ENCODE data around the gene MOSMO. TPM values are rescaled to one million over a fixed set of nuclear protein-coding genes. Genes with fewer than 3 reads are reported as not detected.
"Not testable (repeated sequence)": the region's sequence is repeated elsewhere in the genome, so short reads cannot be mapped to it uniquely, and the experiment has no call there.

Gene MOSMO
- total RNA-seq, 2 donors from 2014 or later = 6.2 to 8.6 TPM

DNA sequence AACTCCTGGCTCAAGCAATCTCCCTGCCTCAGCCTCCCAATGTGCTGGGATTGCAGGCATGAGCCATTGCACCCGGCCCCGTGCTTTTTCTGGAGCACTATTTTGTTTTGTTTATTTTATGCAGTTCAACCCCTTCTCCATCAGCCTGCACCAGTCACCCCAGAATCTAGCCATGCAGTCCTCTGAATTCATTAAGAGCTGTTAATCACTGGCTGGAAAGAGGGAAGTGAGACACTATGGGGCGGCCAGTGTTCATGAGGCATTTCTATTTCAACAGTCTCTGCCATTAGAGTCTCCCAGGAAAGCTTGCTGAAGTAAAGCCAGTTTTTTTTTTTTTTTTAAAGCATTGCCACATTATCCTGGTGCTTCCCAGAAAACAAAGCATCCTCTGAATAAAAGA is 86.1 kb downstream of the MOSMO start:
- ATAC-seq = no peak
- H3K9me3 ChIP-seq (ENCODE audit: control insufficient read depth, low read length, poor library complexity, severe bottlenecking) = no peaks in the 10 kb centered on the region
- Mint-ChIP-seq H3K36me3 (ENCODE audit: low read depth) (peaks cover 3% of the 10 kb centered on the region), H3K4me3 (no peak overlapping the region), H3K27ac (no peak overlapping the region), H3K4me1 (peaks cover 6% of the 10 kb centered on the region), H3K27me3 (peaks cover 22% of the 10 kb centered on the region)
- no peak for DNase-seq

DNA sequence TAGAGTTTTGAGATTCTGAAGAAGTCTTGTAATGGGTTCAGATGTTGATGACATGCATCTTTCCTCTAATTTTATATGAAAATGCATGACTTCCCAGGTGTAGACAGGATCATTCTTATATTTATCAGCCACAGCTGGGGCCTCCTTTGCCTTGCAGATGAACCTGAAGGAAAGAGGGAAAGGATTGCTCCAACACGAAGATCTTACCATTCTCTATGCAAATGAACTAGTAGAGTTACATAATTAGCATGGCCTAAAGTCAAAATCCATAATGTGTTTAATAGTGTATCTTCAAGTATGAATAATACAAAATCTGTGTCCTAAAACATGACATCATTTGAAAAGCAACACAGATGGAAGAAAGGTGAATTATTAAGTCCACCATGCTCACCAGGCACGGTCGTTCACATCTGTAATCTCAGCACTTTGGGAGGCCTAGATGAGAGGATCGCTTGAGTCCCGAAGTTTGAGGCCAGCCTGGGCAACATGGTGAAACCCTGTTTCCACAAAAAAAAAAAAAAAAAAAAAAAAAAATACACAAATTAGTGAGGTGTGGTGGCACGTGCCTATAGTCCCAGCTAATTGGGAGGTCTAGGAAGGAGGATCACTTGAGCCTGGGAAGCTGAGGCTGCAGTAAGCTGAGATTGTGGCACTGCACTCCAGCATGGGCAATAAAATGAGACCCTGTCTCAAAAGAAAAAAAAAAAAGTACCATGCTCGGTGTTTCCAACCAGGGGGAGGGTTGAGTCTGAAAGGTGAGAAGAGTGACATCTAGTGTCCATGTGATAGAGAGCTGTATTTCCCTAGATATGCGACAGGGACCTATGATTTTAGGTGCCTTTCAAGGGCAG is 90.7 kb downstream of the MOSMO start:
- H3K27me3 Mint-ChIP-seq = peaks cover 14% of the 10 kb centered on the region
- H3K4me1 Mint-ChIP-seq = peaks cover 6% of the 10 kb centered on the region
- no peak for DNase-seq
- H3K9me3 ChIP-seq (ENCODE audit: control insufficient read depth, low read length, poor library complexity, severe bottlenecking) = no peaks in the 10 kb centered on the region
- no peak overlapping the region for H3K4me3 Mint-ChIP-seq
- H3K27ac Mint-ChIP-seq = peak overlapping the region; percentile 29
- peak; percentile 83 for ATAC-seq
- peaks cover 3% of the 10 kb centered on the region for H3K36me3 Mint-ChIP-seq (ENCODE audit: low read depth)

DNA sequence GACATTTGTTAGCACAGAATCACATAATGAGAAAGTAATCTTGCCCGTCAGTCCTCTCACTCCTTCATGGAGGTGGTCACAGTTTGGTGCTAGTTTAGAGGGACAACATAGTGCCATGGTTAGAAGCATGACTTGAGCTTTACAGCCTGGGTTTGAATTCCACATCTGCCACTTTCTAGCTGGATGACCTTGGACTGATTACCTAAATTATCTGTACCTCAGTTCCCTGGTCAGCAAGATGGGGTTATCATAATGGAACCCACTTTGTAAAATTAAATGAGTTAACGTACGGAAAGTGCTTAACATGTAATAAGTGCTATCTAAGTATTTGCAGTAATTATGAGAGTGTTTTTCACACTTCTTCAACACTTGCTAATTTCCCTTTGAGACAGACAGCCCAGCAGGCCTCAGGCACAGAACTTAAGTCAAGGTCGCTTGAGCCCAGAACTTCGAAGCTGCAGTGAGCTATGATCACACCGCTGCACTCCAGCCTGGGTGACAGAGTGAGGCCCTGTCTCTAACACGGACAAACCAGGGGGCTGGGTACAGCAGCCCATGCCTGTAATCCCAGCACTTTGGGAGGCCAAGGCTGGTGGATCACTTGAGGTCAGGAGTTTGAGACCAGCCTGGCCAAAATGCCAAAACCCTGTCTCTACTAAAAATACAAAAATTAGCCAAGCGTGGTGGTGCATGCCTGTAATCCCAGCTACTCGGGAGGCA is 91.5 kb downstream of the MOSMO start:
- ATAC-seq = no peak
- no peaks in the 10 kb centered on the region for H3K9me3 ChIP-seq (ENCODE audit: control insufficient read depth, low read length, poor library complexity, severe bottlenecking)
- Mint-ChIP-seq H3K27ac (peak overlapping the region; percentile 29), H3K27me3 (peaks cover 14% of the 10 kb centered on the region), H3K36me3 (ENCODE audit: low read depth) (peaks cover 3% of the 10 kb centered on the region), H3K4me3 (no peak overlapping the region), H3K4me1 (peaks cover 6% of the 10 kb centered on the region)
- DNase-seq = no peak

- DNase-seq = no peak
- no peak overlapping the region for H3K27ac Mint-ChIP-seq
- peaks cover 3% of the 10 kb centered on the region for H3K36me3 Mint-ChIP-seq (ENCODE audit: low read depth)
- H3K9me3 ChIP-seq (ENCODE audit: control insufficient read depth, low read length, poor library complexity, severe bottlenecking) = no peaks in the 10 kb centered on the region
- H3K27me3 Mint-ChIP-seq = peaks cover 15% of the 10 kb centered on the region
- no peak overlapping the region for H3K4me3 Mint-ChIP-seq
- H3K4me1 Mint-ChIP-seq = peaks cover 9% of the 10 kb centered on the region
- ATAC-seq = no peak
Measured at GRCh38 chr16:22103441-22103840, 95.5 kb downstream of the MOSMO start.

GRCh38 chr16:22109258-22109898 is 101.5 kb downstream of the MOSMO start:
- no peak overlapping the region for H3K27ac Mint-ChIP-seq
- peaks cover 3% of the 10 kb centered on the region for H3K36me3 Mint-ChIP-seq (ENCODE audit: low read depth)
- DNase-seq = no peak
- no peak overlapping the region for H3K4me3 Mint-ChIP-seq
- no peak for ATAC-seq
- peaks cover 21% of the 10 kb centered on the region for H3K27me3 Mint-ChIP-seq
- no peaks in the 10 kb centered on the region for H3K9me3 ChIP-seq (ENCODE audit: control insufficient read depth, low read length, poor library complexity, severe bottlenecking)
- H3K4me1 Mint-ChIP-seq = peaks cover 5% of the 10 kb centered on the region

GRCh38 chr16:22111629-22112028 is 103.7 kb downstream of the MOSMO start:
- not testable (repeated sequence) for ATAC-seq
- peaks cover 10% of the 10 kb centered on the region for H3K27me3 Mint-ChIP-seq

GRCh38 chr16:22116095-22116700 is 108.3 kb downstream of the MOSMO start:
- H3K27ac Mint-ChIP-seq = no peak overlapping the region
- H3K9me3 ChIP-seq (ENCODE audit: control insufficient read depth, low read length, poor library complexity, severe bottlenecking) = no peaks in the 10 kb centered on the region
- H3K27me3 Mint-ChIP-seq = no peaks in the 10 kb centered on the region
- no peak for ATAC-seq
- no peak for DNase-seq
- peaks cover 5% of the 10 kb centered on the region for H3K4me1 Mint-ChIP-seq
- H3K4me3 Mint-ChIP-seq = no peak overlapping the region
- H3K36me3 Mint-ChIP-seq (ENCODE audit: low read depth) = peaks cover 4% of the 10 kb centered on the region

More at GRCh38 chr16:22111629-22112028, 103.7 kb downstream of the MOSMO start:
- H3K27ac Mint-ChIP-seq; DNase-seq; H3K4me3 Mint-ChIP-seq; H3K36me3 Mint-ChIP-seq (ENCODE audit: low read depth); H3K9me3 ChIP-seq (ENCODE audit: control insufficient read depth, low read length, poor library complexity, severe bottlenecking); H3K4me1 Mint-ChIP-seq: not testable (repeated sequence)

DNA sequence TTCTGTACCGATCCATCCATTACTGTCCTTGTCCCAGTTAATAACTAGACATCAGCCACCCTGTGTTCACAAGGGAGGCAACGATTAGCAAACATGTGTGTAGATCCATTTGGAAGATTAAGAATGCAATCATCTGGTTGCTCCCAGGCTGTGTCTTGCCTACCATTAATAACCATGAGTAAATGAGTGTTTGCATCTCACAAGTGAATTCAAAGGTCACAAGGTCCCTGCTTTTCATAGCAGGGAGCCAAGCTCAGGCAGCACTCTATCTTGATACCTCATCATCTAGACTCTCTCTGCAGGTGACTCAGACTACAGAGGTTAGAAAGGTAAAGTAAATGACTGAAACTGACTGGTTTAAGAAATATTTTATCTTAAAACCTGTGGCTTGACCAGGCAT is 109.7 kb downstream of the MOSMO start:
- no peak for DNase-seq
- no peak overlapping the region for H3K27ac Mint-ChIP-seq
- peaks cover 4% of the 10 kb centered on the region for H3K36me3 Mint-ChIP-seq (ENCODE audit: low read depth)
- H3K4me1 Mint-ChIP-seq = peaks cover 5% of the 10 kb centered on the region
- H3K4me3 Mint-ChIP-seq = no peak overlapping the region
- H3K9me3 ChIP-seq (ENCODE audit: control insufficient read depth, low read length, poor library complexity, severe bottlenecking) = no peaks in the 10 kb centered on the region
- H3K27me3 Mint-ChIP-seq = no peaks in the 10 kb centered on the region
- ATAC-seq = no peak

DNA sequence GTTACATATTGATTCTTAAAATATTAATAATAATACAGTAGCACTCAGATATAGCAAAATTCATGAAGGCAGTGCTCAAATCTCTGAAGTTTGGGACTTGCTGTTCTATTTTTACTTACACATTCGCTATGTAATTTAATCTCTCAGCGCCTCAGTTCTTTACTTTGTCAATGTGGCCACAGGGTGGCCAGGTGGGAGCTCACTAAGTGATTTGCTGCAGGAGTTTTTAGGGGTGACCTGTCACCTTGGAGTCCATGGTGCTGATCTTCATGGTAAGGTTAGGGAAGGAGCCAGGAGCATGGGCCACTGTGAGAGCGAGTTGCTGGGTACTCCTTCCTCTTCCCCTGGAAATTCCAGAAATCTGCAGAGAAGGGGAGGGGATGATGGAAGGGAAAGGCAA is 112.5 kb downstream of the MOSMO start:
- DNase-seq = no peak
- Mint-ChIP-seq H3K4me1 (peaks cover 5% of the 10 kb centered on the region), H3K27ac (no peak overlapping the region), H3K4me3 (no peak overlapping the region), H3K27me3 (no peaks in the 10 kb centered on the region), H3K36me3 (ENCODE audit: low read depth) (peaks cover 4% of the 10 kb centered on the region)
- no peaks in the 10 kb centered on the region for H3K9me3 ChIP-seq (ENCODE audit: control insufficient read depth, low read length, poor library complexity, severe bottlenecking)
- no peak for ATAC-seq

GRCh38 chr16:22122239-22122638 is 114.3 kb downstream of the MOSMO start:
- DNase-seq (no peak), ATAC-seq (no peak)
- H3K4me3 Mint-ChIP-seq = no peak overlapping the region
- no peaks in the 10 kb centered on the region for H3K36me3 Mint-ChIP-seq (ENCODE audit: low read depth)
- H3K27ac Mint-ChIP-seq = no peak overlapping the region
- no peaks in the 10 kb centered on the region for H3K4me1 Mint-ChIP-seq
- H3K27me3 Mint-ChIP-seq = no peaks in the 10 kb centered on the region
- H3K9me3 ChIP-seq (ENCODE audit: control insufficient read depth, low read length, poor library complexity, severe bottlenecking) = no peaks in the 10 kb centered on the region

DNA sequence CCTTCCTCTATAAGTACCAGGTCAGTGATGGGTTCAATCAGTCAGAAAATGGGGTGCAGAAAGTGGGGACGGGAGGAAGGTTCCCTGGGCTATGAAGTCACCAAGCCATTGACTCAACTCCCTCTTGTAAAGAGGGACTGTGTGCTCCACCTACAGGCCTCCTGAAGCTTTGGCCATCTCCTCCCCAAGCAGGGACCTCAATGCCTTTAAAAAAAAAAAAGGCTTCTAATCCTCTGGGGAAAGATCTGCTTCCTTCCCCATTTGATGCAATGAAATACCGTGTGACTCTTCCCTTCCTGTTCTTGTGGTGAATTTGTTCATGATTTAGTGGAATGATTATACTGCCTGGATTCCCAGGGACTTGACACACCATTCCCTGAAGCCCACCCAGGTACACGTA is 115.2 kb downstream of the MOSMO start:
- H3K9me3 ChIP-seq (ENCODE audit: control insufficient read depth, low read length, poor library complexity, severe bottlenecking) = no peaks in the 10 kb centered on the region
- Mint-ChIP-seq H3K4me1 (no peaks in the 10 kb centered on the region), H3K27me3 (no peaks in the 10 kb centered on the region), H3K27ac (no peak overlapping the region), H3K36me3 (ENCODE audit: low read depth) (no peaks in the 10 kb centered on the region), H3K4me3 (no peak overlapping the region)
- DNase-seq = no peak
- no peak for ATAC-seq

- Mint-ChIP-seq H3K4me3 (no peak overlapping the region), H3K27ac (no peak overlapping the region), H3K27me3 (no peaks in the 10 kb centered on the region), H3K4me1 (no peaks in the 10 kb centered on the region), H3K36me3 (ENCODE audit: low read depth) (no peaks in the 10 kb centered on the region)
- ATAC-seq (no peak), DNase-seq (no peak)
- no peaks in the 10 kb centered on the region for H3K9me3 ChIP-seq (ENCODE audit: control insufficient read depth, low read length, poor library complexity, severe bottlenecking)
Measured at GRCh38 chr16:22123759-22124490, 116.0 kb downstream of the MOSMO start.
